Endodermal cell (in vitro differentiated cells): ENCODE results near the gene IPPK. TPM values are rescaled to one million over a fixed set of nuclear protein-coding genes. Genes with fewer than 3 reads are reported as not detected.

Experiments
- DNase-seq: peaks from one replicate; pipeline ENCODE4 v3.0.0-alpha.2; 2017
- H3K27ac ChIP-seq: 2 replicates; pipeline ENCODE4 v1.5.1; 2013; ENCODE audit warnings: mild to moderate bottlenecking, low read depth, low read length, moderate library complexity
- H3K27me3 ChIP-seq: 2 replicates; pipeline ENCODE4 v1.6.1; 2013; ENCODE audit warnings: mild to moderate bottlenecking, low read length, moderate library complexity; ENCODE audit not compliant: insufficient read depth, control insufficient read depth, poor library complexity, severe bottlenecking
- H3K36me3 ChIP-seq: 2 replicates; pipeline ENCODE4 v1.7.0; 2013; ENCODE audit warnings: mild to moderate bottlenecking, low read length, moderate library complexity; ENCODE audit not compliant: control insufficient read depth, insufficient read depth
- H3K4me1 ChIP-seq: one replicate; pipeline ENCODE4 v1.7.0; 2013; ENCODE audit warnings: low read length; ENCODE audit not compliant: control insufficient read depth, insufficient read depth
- H3K4me3 ChIP-seq: 2 replicates; pipeline ENCODE4 v1.5.1; 2013; ENCODE audit warnings: mild to moderate bottlenecking, low read length, moderate library complexity
- H3K9ac ChIP-seq: 2 replicates; pipeline ENCODE4 v1.6.1; 2013; ENCODE audit warnings: mild to moderate bottlenecking, low read length, moderate library complexity; ENCODE audit not compliant: poor library complexity, severe bottlenecking; ENCODE audit errors: extremely low read depth
- H3K9me3 ChIP-seq: 2 replicates; pipeline ENCODE4 v1.6.1; 2013; ENCODE audit warnings: mild to moderate bottlenecking, low read length, moderate library complexity; ENCODE audit not compliant: control insufficient read depth
- H3K27ac Mint-ChIP-seq: 2 replicates; pipeline ENCODE4 v1.8.0; 2020; ENCODE audit warnings: mixed read lengths
- H3K27me3 Mint-ChIP-seq: 2 replicates; pipeline ENCODE4 v1.8.0; 2021; ENCODE audit warnings: mild to moderate bottlenecking, mixed read lengths; ENCODE audit not compliant: insufficient read depth
- H3K36me3 Mint-ChIP-seq: 2 replicates; pipeline ENCODE4 v1.8.0; 2020; ENCODE audit warnings: low read depth, mixed read lengths
- H3K4me1 Mint-ChIP-seq: 2 replicates; pipeline ENCODE4 v1.8.0; 2020; ENCODE audit warnings: mixed read lengths
- H3K4me3 Mint-ChIP-seq: 2 replicates; pipeline ENCODE4 v1.8.0; 2020; ENCODE audit warnings: mild to moderate bottlenecking, moderate library complexity, mixed read lengths
- H3K9me3 Mint-ChIP-seq: 2 replicates; pipeline ENCODE4 v1.8.0; 2020; ENCODE audit warnings: mild to moderate bottlenecking, mixed read lengths
- WGBS, 2 experiments: methylation state at CpG; one replicate each; pipeline versions ENCODE4 v1.1.5 to v1.1.7; 2013; ENCODE audit warnings: missing lambda C conversion rate in 2 of 2, mixed read lengths in 1 of 2; ENCODE audit not compliant: insufficient coverage in 1 of 2, insufficient read length in 1 of 2; 5-methylcytosine and 5-hydroxymethylcytosine counted together
- total RNA-seq, 2 donors: library from RNA; stranded (reverse); fragmentation: NEBNext Ultra II Directional in 1 of 2; extraction: Animal tissue kit (Norgen Biotek cat#: 25700) in 1 of 2; gene quantifications; 2 replicates in 1 of 2; 3 replicates in 1 of 2; pipeline ENCODE4 v1.2.1, GENCODE V29; 2021
- TF ChIP-seq, protein P1 (sequence below): fragments of 200-600 bp; sonication (generic); conservative IDR thresholded peaks from 2 replicates; pipeline ENCODE4 v1.5.0; 2021; ENCODE audit warnings: antibody characterized with exemption, mild to moderate bottlenecking

IPPK gene
- total RNA-seq, 2 donors from 2014 or later: 9.3 TPM

DNA sequence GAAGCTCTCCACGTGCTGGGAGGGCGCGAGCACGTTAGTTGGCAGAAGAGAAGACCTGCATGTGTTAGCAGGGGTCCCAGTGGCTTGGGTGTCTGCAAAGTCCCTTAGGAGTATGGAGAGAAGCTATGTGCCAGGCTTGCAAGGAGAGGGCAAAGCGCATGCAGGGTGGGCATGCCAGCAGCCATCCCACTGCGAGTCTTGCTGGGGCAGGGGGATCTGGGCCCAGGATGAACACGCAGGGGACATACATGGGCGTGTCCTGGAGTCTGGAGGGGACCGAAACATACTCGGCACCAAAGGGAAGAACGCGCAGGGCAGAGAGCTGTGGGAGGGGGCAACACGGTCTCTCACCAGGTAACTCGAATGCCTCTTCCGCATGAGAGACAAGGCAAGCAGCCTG, 43.6 kb upstream of the IPPK start:
- DNase-seq: no peak
- no peak overlapping the region for H3K27ac ChIP-seq
- no peak overlapping the region for H3K4me3 Mint-ChIP-seq
- 94 to 99% methylated on average over 13 to 15 of the region's 15 CpGs for WGBS, 2 experiments
- TF ChIP-seq, protein P1, sequence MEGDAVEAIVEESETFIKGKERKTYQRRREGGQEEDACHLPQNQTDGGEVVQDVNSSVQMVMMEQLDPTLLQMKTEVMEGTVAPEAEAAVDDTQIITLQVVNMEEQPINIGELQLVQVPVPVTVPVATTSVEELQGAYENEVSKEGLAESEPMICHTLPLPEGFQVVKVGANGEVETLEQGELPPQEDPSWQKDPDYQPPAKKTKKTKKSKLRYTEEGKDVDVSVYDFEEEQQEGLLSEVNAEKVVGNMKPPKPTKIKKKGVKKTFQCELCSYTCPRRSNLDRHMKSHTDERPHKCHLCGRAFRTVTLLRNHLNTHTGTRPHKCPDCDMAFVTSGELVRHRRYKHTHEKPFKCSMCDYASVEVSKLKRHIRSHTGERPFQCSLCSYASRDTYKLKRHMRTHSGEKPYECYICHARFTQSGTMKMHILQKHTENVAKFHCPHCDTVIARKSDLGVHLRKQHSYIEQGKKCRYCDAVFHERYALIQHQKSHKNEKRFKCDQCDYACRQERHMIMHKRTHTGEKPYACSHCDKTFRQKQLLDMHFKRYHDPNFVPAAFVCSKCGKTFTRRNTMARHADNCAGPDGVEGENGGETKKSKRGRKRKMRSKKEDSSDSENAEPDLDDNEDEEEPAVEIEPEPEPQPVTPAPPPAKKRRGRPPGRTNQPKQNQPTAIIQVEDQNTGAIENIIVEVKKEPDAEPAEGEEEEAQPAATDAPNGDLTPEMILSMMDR: no peak
- no peaks in the 10 kb centered on the region for H3K4me1 ChIP-seq
- H3K36me3 ChIP-seq: peaks cover 71% of the 10 kb centered on the region
- no peaks in the 10 kb centered on the region for H3K9me3 ChIP-seq
- no peak overlapping the region for H3K9ac ChIP-seq
- H3K36me3 Mint-ChIP-seq: peaks cover 50% of the 10 kb centered on the region
- H3K27ac Mint-ChIP-seq: no peak overlapping the region
- H3K4me3 ChIP-seq: no peak overlapping the region
- H3K4me1 Mint-ChIP-seq: no peaks in the 10 kb centered on the region
- H3K9me3 Mint-ChIP-seq: no peaks in the 10 kb centered on the region
- no peaks in the 10 kb centered on the region for H3K27me3 ChIP-seq
- no peaks in the 10 kb centered on the region for H3K27me3 Mint-ChIP-seq

DNA sequence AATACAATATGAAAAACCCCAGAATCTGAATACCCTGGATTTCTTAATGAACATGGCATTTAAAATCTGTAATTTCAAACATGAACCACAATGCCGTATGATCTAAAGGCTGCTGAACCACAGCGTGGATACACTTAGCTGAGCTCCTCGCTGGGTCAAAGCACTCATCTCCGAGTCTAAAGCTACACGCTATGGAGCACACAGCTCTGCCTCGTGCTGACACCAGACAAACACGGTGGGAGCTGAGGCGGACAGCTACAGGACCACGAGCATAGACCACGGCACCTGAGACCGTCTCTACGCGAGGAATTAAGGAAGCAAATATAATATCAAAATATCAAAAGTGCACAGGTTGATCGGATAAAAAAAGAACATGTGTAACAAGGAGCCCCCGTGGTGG, 42.8 kb upstream of the IPPK start:
- Histone ChIP-seq H3K9me3 (no peaks in the 10 kb centered on the region), H3K4me3 (no peak overlapping the region), H3K36me3 (peaks cover 71% of the 10 kb centered on the region), H3K9ac (no peak overlapping the region), H3K27ac (no peak overlapping the region), H3K4me1 (no peaks in the 10 kb centered on the region), H3K27me3 (no peaks in the 10 kb centered on the region)
- no peaks in the 10 kb centered on the region for H3K4me1 Mint-ChIP-seq
- peaks cover 47% of the 10 kb centered on the region for H3K36me3 Mint-ChIP-seq
- TF ChIP-seq, protein P1: no peak
- 94 to 95% methylated on average over 11 to 15 of the region's 15 CpGs for WGBS, 2 experiments
- H3K27me3 Mint-ChIP-seq: no peaks in the 10 kb centered on the region
- DNase-seq: no peak
- H3K27ac Mint-ChIP-seq: peak overlapping the region; percentile 37
- H3K9me3 Mint-ChIP-seq: no peaks in the 10 kb centered on the region
- no peak overlapping the region for H3K4me3 Mint-ChIP-seq

DNA sequence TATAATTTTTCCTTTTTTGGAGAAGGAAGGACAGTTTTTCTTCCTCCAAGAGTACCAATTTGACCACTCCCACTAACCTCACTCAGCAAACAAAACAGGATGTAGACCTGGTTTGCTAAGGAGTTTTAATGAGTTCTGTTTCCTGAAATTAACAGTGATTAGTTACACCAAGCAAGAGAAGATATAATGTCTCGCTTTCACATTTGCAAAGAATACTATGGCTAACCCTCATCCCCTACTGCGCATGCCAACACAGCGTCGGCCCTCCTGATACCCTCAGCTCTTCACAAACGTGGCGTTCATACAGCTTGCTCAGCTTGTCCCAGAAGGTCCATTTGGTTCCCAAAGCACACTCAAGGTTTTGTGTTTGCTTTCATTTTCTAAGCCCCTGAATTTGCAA, 41.9 kb upstream of the IPPK start:
- Histone ChIP-seq H3K36me3 (peaks cover 67% of the 10 kb centered on the region), H3K4me3 (no peak overlapping the region), H3K4me1 (no peaks in the 10 kb centered on the region), H3K27me3 (no peaks in the 10 kb centered on the region), H3K27ac (no peak overlapping the region), H3K9ac (no peak overlapping the region), H3K9me3 (no peaks in the 10 kb centered on the region)
- WGBS, 2 experiments: 92 to 96% methylated on average over 6 of the region's 6 CpGs
- H3K27me3 Mint-ChIP-seq: no peaks in the 10 kb centered on the region
- DNase-seq: no peak
- no peaks in the 10 kb centered on the region for H3K9me3 Mint-ChIP-seq
- TF ChIP-seq, protein P1: no peak
- H3K27ac Mint-ChIP-seq: no peak overlapping the region
- H3K4me3 Mint-ChIP-seq: no peak overlapping the region
- H3K36me3 Mint-ChIP-seq: peaks cover 43% of the 10 kb centered on the region
- H3K4me1 Mint-ChIP-seq: no peaks in the 10 kb centered on the region
